PC-9 (cell line): ENCODE results near the gene TACC3. TPM values are rescaled to one million over a fixed set of nuclear protein-coding genes. Genes with fewer than 3 reads are reported as not detected.

ENCODE experiments used
- BruUV-seq: library from RNA; stranded (reverse); fragments of 400-500 nt; replicated peaks from 2 replicates; lab custom pipeline; 2021; lab: Mats Ljungman, UMichigan
- CTCF ChIA-PET: fragments of 300-600 bp; sonication (Branson Sonifier 250); formaldehyde crosslinking; loops from one replicate; lab custom pipeline; 2022; ENCODE audit warnings: antibody characterized with exemption; lab: Charles Lee
- POLR2A ChIA-PET: fragments of 300-600 bp; sonication (Branson Sonifier 250); formaldehyde crosslinking; loops from one replicate; lab custom pipeline; 2022; ENCODE audit warnings: antibody characterized with exemption; ENCODE audit not compliant: unreplicated experiment; lab: Charles Lee
- DNase-seq, 2 experiments: peaks; one replicate each; pipeline versions ENCODE4 v3.0.0 to v3.0.0-alpha.2; 2015 to 2022; ENCODE audit warnings: mixed read lengths in 1 of 2
- H2AFZ ChIP-seq: fragments of 200-600 bp; sonication (generic); 2 replicates; pipeline ENCODE4 v1.8.1; 2017; ENCODE audit warnings: antibody characterized with exemption
- H3F3A ChIP-seq: fragments of 200-600 bp; sonication (generic); 2 replicates; pipeline ENCODE4 v1.8.1; 2017; ENCODE audit warnings: antibody characterized with exemption, mild to moderate bottlenecking, low read depth; ENCODE audit not compliant: insufficient read depth
- H3K27ac ChIP-seq: fragments of 200-600 bp; sonication (generic); 2 replicates; pipeline ENCODE4 v1.6.1; 2016; ENCODE audit warnings: mixed run types
- H3K27me3 ChIP-seq: fragments of 200-600 bp; sonication (generic); 2 replicates; pipeline ENCODE4 v1.6.1; 2016; ENCODE audit warnings: low read depth, mixed run types; ENCODE audit not compliant: insufficient read depth
- H3K36me3 ChIP-seq: fragments of 200-600 bp; sonication (generic); 2 replicates; pipeline ENCODE4 v1.6.1; 2016; ENCODE audit warnings: low read depth, mixed run types
- H3K4me1 ChIP-seq: fragments of 200-600 bp; sonication (generic); replicated peaks from 2 replicates; pipeline ENCODE4 v1.6.1; 2016; ENCODE audit warnings: mixed run types; ENCODE audit not compliant: insufficient read depth
- H3K4me2 ChIP-seq: fragments of 200-600 bp; sonication (generic); 2 replicates; pipeline ENCODE4 v1.6.1; 2017; ENCODE audit warnings: mixed run types
- H3K4me3 ChIP-seq: fragments of 200-600 bp; sonication (generic); 2 replicates; pipeline ENCODE4 v1.6.1; 2016; ENCODE audit warnings: mixed run types
- H3K79me2 ChIP-seq: fragments of 200-600 bp; sonication (generic); 2 replicates; pipeline ENCODE4 v1.6.1; 2017; ENCODE audit warnings: low read depth, mixed run types
- H3K9me2 ChIP-seq: fragments of 200-600 bp; sonication (generic); 2 replicates; pipeline ENCODE4 v1.8.1; 2017; ENCODE audit warnings: mild to moderate bottlenecking; ENCODE audit not compliant: insufficient read depth
- H3K9me3 ChIP-seq: fragments of 200-600 bp; sonication (generic); 2 replicates; pipeline ENCODE4 v1.8.1; 2016; ENCODE audit warnings: low read depth; ENCODE audit not compliant: insufficient read depth
- H4K20me1 ChIP-seq: fragments of 200-600 bp; sonication (generic); 2 replicates; pipeline ENCODE4 v1.8.1; 2017; ENCODE audit not compliant: insufficient read depth
- CTCF ChIP-seq: fragments of 200-600 bp; sonication (generic); conservative IDR thresholded peaks from 2 replicates; pipeline ENCODE4 v1.6.1; 2017; ENCODE audit warnings: mixed run types, antibody characterized with exemption, mild to moderate bottlenecking, moderate library complexity
- EZH2 ChIP-seq: fragments of 200-600 bp; sonication (generic); IDR thresholded peaks from 2 replicates; pipeline ENCODE4 v1.8.0; 2017; ENCODE audit warnings: antibody characterized with exemption, low read depth
- intact Hi-C: fragments of 100-400 bp; cut with micrococcal nuclease; formaldehyde crosslinking; loops from one replicate; pipeline ENCODE4 v1.10.0; 2022; ENCODE audit not compliant: unreplicated experiment
- total RNA-seq: library from RNA; stranded (reverse); gene quantifications from 2 replicates; pipeline ENCODE4 v1.2.3, GENCODE V29; 2021

The TACC3 gene
- total RNA-seq, 1 experiment from 2014 or later = 134 TPM

GRCh38 chr4:1785592-1785991 lies 64.3 kb downstream of the TACC3 start:
- no peak for TF ChIP-seq EZH2
- TF ChIP-seq CTCF = no peak
- 0 out of 2 replicates have a peak, but pooled peaks cover 5% of the 10 kb centered on the region for H3F3A ChIP-seq
- CTCF ChIA-PET = no interaction called here
- peaks cover 9% of the 10 kb centered on the region for H3K4me1 ChIP-seq
- no peak overlapping the region for H3K4me2 ChIP-seq
- intact Hi-C loops = no loop called here
- no peaks in the 10 kb centered on the region for H4K20me1 ChIP-seq
- no peak overlapping the region for H3K4me3 ChIP-seq
- no peak overlapping the region for H3K27ac ChIP-seq
- no peak for DNase-seq
- no peaks in the 10 kb centered on the region for H3K9me2 ChIP-seq
- H3K9me3 ChIP-seq = no peaks in the 10 kb centered on the region
- no peaks in the 10 kb centered on the region for H3K36me3 ChIP-seq
- H3K27me3 ChIP-seq = no peaks in the 10 kb centered on the region
- POLR2A ChIA-PET = interaction anchor here (0.5 kb wide), 1 partner anchor 10 kb away, joined by 3 read pairs; no protein-coding TSS in a partner anchor
- H2AFZ ChIP-seq = no peak overlapping the region
- H3K79me2 ChIP-seq = no peaks in the 10 kb centered on the region
- BruUV-seq = no TSS peak

GRCh38 chr4:1786544-1787362 lies 65.4 kb downstream of the TACC3 start:
- TF ChIP-seq EZH2 = no peak
- no peak for TF ChIP-seq CTCF
- DNase-seq = no peak
- H2AFZ ChIP-seq = no peak overlapping the region
- intact Hi-C loops = no loop called here
- H3K36me3 ChIP-seq = no peaks in the 10 kb centered on the region
- peaks cover 9% of the 10 kb centered on the region for H3K4me1 ChIP-seq
- no peaks in the 10 kb centered on the region for H3K79me2 ChIP-seq
- no peaks in the 10 kb centered on the region for H3K9me3 ChIP-seq
- ChIA-PET CTCF (no interaction called here), POLR2A (interaction anchor here (0.6 kb wide), 1 partner anchor 247 kb away, joined by 5 read pairs; no protein-coding TSS in a partner anchor)
- no peak overlapping the region for H3K27ac ChIP-seq
- H3K4me2 ChIP-seq = no peak overlapping the region
- H3F3A ChIP-seq = peaks cover 12% of the 10 kb centered on the region; the same call in 1 of the 2 replicates
- H3K4me3 ChIP-seq = no peak overlapping the region
- no peaks in the 10 kb centered on the region for H4K20me1 ChIP-seq
- no peaks in the 10 kb centered on the region for H3K9me2 ChIP-seq
- H3K27me3 ChIP-seq = no peaks in the 10 kb centered on the region
- no TSS peak for BruUV-seq

GRCh38 chr4:1787411-1788077 lies 66.2 kb downstream of the TACC3 start:
- Histone ChIP-seq H3K4me1 (peaks cover 9% of the 10 kb centered on the region), H3K27ac (no peak overlapping the region), H3K4me3 (no peak overlapping the region), H3F3A (peaks cover 20% of the 10 kb centered on the region; the same call in 1 of the 2 replicates), H4K20me1 (no peaks in the 10 kb centered on the region), H3K79me2 (no peaks in the 10 kb centered on the region), H3K36me3 (no peaks in the 10 kb centered on the region), H3K27me3 (no peaks in the 10 kb centered on the region), H3K4me2 (no peak overlapping the region), H3K9me3 (no peaks in the 10 kb centered on the region), H2AFZ (no peak overlapping the region), H3K9me2 (no peaks in the 10 kb centered on the region)
- TF ChIP-seq EZH2 (no peak), CTCF (no peak)
- DNase-seq = no peak
- ChIA-PET CTCF (no interaction called here), POLR2A (no interaction called here)
- intact Hi-C loops = no loop called here
- BruUV-seq = no TSS peak
